Stimulated activated naive B cell treated with anti-CD40 and anti-IgM and Interleukin-4, amounts not matched to agents 10 μg/mL and 1 μg/mL and 100 μg/mL, for 72 hours (primary cell): Measurements from ENCODE around the gene MPZ.
"Not testable (repeated sequence)": the region's sequence is repeated elsewhere in the genome, so short reads cannot be mapped to it uniquely, and the experiment has no call there.

ENCODE experiments used
- ATAC-seq, 2 donors: fragments of 150-1000 bp; cut with Tn5 transposase; replicated peaks; 2 replicates each; pipeline ENCODE4 v1.10.0; 2021; ENCODE audit warnings: moderate library complexity in 1 of 2
- DNase-seq: peaks from one replicate; pipeline ENCODE4 v3.0.0; 2021
- H3K27ac Mint-ChIP-seq: one replicate; pipeline ENCODE4 v1.8.0; 2022; ENCODE audit warnings: mild to moderate bottlenecking, mixed read lengths
- H3K27me3 Mint-ChIP-seq, 2 donors: one replicate each; pipeline ENCODE4 v1.8.0; 2022; ENCODE audit warnings: mixed read lengths in 2 of 2
- H3K36me3 Mint-ChIP-seq, 2 donors: one replicate each; pipeline ENCODE4 v1.8.0; 2022; ENCODE audit warnings: mixed read lengths in 2 of 2, mild to moderate bottlenecking in 1 of 2
- H3K4me1 Mint-ChIP-seq, 2 donors: one replicate each; pipeline ENCODE4 v1.8.0; 2022; ENCODE audit warnings: mixed read lengths in 2 of 2, mild to moderate bottlenecking in 1 of 2
- H3K4me3 Mint-ChIP-seq, 2 donors: one replicate each; pipeline ENCODE4 v1.8.0; 2022; ENCODE audit warnings: mild to moderate bottlenecking in 2 of 2, mixed read lengths in 2 of 2, moderate library complexity in 1 of 2
- H3K9me3 Mint-ChIP-seq, 2 donors: one replicate each; pipeline ENCODE4 v1.8.0; 2022; ENCODE audit warnings: mixed read lengths in 2 of 2, mild to moderate bottlenecking in 1 of 2

Gene MPZ

GRCh38 chr1:161309868-161310267, at the start of gene MPZ:
MPZ (minus strand) TSS chr1:161309968; CDS start chr1:161309905, 63 bp downstream.
- no peak within 1 kb of the TSS for H3K27ac Mint-ChIP-seq
- no peaks in the 10 kb centered on the region for H3K9me3 Mint-ChIP-seq
- peaks cover 0 to 4% of the 10 kb centered on the region in 2 donors for H3K36me3 Mint-ChIP-seq
- no peaks in the 10 kb centered on the region for H3K27me3 Mint-ChIP-seq
- DNase-seq (no peak), ATAC-seq (no peak)
- H3K4me1 Mint-ChIP-seq = peaks cover 31 to 51% of the 10 kb centered on the region in 2 donors
- H3K4me3 Mint-ChIP-seq = no peak within 1 kb of the TSS

DNA sequence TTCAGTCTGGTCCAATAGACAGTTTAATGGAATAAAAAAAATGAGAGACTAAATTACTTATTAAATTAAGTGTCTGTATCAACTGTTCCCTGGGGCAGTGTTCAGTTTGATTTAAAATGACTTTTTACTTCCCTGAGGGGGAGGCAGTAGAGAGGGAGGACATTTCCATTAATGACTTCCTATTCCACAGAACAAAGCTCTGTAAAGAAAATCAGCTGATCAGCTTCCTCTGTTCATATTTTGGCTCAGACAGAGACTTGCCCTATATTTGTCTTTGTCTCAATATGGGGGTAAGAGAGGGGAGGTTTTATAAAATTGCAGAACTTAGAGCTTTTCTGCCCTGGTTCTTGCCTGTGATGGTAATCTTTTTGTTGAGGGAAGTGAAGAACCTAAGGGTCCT, 49.5 kb upstream of the MPZ start:
- H3K4me3 Mint-ChIP-seq = no peak overlapping the region
- DNase-seq (no peak), ATAC-seq (no peak)
- peaks cover 31 to 41% of the 10 kb centered on the region in 2 donors for H3K36me3 Mint-ChIP-seq
- H3K9me3 Mint-ChIP-seq = no peaks in the 10 kb centered on the region
- H3K27ac Mint-ChIP-seq = no peak overlapping the region
- no peaks in the 10 kb centered on the region for H3K27me3 Mint-ChIP-seq
- H3K4me1 Mint-ChIP-seq = peaks cover 5 to 7% of the 10 kb centered on the region in 2 donors

GRCh38 chr1:161357073-161357472, 47.3 kb upstream of the MPZ start:
- H3K9me3 Mint-ChIP-seq = no peaks in the 10 kb centered on the region
- peaks cover 3 to 7% of the 10 kb centered on the region in 2 donors for H3K4me1 Mint-ChIP-seq
- H3K36me3 Mint-ChIP-seq = peaks cover 27 to 39% of the 10 kb centered on the region in 2 donors
- no peak overlapping the region for H3K27ac Mint-ChIP-seq
- no peak overlapping the region for H3K4me3 Mint-ChIP-seq
- ATAC-seq = peak; percentile 60 to 80
- no peak for DNase-seq
- H3K27me3 Mint-ChIP-seq = no peaks in the 10 kb centered on the region

DNA sequence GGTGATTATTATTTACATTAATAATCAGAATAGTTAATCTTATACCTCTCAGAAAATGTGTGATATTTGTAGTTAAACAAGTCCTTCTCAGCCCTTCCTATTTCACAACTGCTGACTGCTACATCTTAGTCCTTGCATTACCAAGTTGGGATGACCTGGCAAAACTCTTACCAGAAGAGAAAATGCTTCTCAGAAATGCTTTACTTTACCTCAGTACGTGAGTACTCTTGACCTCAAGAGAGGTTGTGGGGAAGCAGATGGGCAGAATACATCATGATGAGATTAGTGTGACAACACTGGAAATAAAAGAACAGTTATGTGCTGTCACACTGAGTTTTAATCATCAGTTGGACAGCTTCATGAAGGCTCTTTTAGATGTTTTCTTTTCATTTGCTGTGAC, 41.7 kb upstream of the MPZ start:
- no peaks in the 10 kb centered on the region for H3K27me3 Mint-ChIP-seq
- no peak overlapping the region for H3K4me3 Mint-ChIP-seq
- no peaks in the 10 kb centered on the region for H3K9me3 Mint-ChIP-seq
- peaks cover 21 to 33% of the 10 kb centered on the region in 2 donors for H3K36me3 Mint-ChIP-seq
- DNase-seq = no peak
- H3K27ac Mint-ChIP-seq = no peak overlapping the region
- no peak for ATAC-seq
- peaks cover 1 to 7% of the 10 kb centered on the region in 2 donors for H3K4me1 Mint-ChIP-seq

GRCh38 chr1:161350671-161351070, 40.9 kb upstream of the MPZ start:
- Mint-ChIP-seq H3K9me3 (no peaks in the 10 kb centered on the region), H3K4me3 (no peak overlapping the region), H3K36me3 (peaks cover 19 to 28% of the 10 kb centered on the region in 2 donors), H3K27ac (no peak overlapping the region), H3K27me3 (no peaks in the 10 kb centered on the region), H3K4me1 (peaks cover 1 to 7% of the 10 kb centered on the region in 2 donors)
- DNase-seq (no peak), ATAC-seq (no peak)

- ATAC-seq (no peak), DNase-seq (no peak)
- H3K9me3 Mint-ChIP-seq = no peaks in the 10 kb centered on the region
- H3K36me3 Mint-ChIP-seq = peaks cover 27 to 45% of the 10 kb centered on the region in 2 donors
- H3K4me1 Mint-ChIP-seq = no peaks in the 10 kb centered on the region
- H3K27me3 Mint-ChIP-seq = no peaks in the 10 kb centered on the region
- H3K4me3 Mint-ChIP-seq = no peak overlapping the region
- no peak overlapping the region for H3K27ac Mint-ChIP-seq
These were observed 33.1 kb upstream of the MPZ start for GRCh38 chr1:161342821-161343220.

DNA sequence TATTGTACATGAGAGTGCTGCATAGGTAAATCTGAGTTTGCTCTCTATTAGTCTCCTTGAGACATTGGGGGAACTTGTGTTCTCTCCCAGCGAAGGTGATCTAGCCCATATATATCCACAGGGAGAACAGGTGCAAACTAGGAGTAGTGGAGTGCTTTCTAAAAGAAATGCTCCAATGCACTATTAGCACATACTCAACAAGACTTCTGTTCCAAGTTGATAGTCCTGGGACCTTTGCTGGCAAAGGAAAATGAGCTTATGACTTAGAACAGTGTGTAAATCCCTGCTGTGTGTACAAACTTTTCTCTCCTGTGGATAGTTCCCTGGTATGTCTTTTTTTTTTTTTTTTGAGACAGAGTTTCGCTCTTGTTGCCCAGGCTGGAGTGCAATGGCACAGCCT, 32.4 kb upstream of the MPZ start:
- H3K9me3 Mint-ChIP-seq = no peaks in the 10 kb centered on the region
- ATAC-seq (no peak), DNase-seq (no peak)
- H3K27me3 Mint-ChIP-seq = no peaks in the 10 kb centered on the region
- no peaks in the 10 kb centered on the region for H3K4me1 Mint-ChIP-seq
- H3K36me3 Mint-ChIP-seq = peaks cover 28 to 48% of the 10 kb centered on the region in 2 donors
- no peak overlapping the region for H3K4me3 Mint-ChIP-seq
- H3K27ac Mint-ChIP-seq = no peak overlapping the region

DNA sequence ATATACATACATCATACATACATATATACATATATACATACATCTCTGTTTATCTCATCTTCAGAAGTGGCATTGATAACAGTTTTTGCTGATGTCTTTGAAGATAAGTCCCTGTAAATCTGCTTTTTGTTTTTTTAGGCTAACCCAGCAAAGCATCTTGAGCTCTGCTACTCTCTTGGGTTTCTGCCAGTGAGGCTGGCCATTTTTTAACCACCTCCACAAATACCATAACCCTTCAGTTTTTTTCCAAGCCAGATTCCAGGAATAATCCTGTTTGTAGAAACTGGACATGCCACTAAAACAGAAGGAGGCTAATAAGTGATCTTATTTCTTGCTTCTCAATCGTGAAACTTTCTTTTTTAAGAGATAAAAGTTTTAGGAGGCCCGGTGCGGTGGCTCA, 26.0 kb upstream of the MPZ start:
- no peaks in the 10 kb centered on the region for H3K27me3 Mint-ChIP-seq
- no peak overlapping the region for H3K4me3 Mint-ChIP-seq

GRCh38 chr1:161333166-161333565, 23.4 kb upstream of the MPZ start:
- no peaks in the 10 kb centered on the region for H3K27me3 Mint-ChIP-seq
- H3K4me1 Mint-ChIP-seq = peaks cover 0 to 7% of the 10 kb centered on the region in 2 donors
- no peak overlapping the region for H3K4me3 Mint-ChIP-seq
- peaks cover 45 to 57% of the 10 kb centered on the region in 2 donors for H3K36me3 Mint-ChIP-seq
- ATAC-seq (no peak), DNase-seq (no peak)
- no peaks in the 10 kb centered on the region for H3K9me3 Mint-ChIP-seq
- H3K27ac Mint-ChIP-seq = no peak overlapping the region

More for the DNA sequence above, 26.0 kb upstream of the MPZ start:
- H3K27ac Mint-ChIP-seq = no peak overlapping the region
- H3K4me1 Mint-ChIP-seq = peaks cover 0 to 7% of the 10 kb centered on the region in 2 donors
- DNase-seq (no peak), ATAC-seq (no peak)
- peaks cover 51 to 64% of the 10 kb centered on the region in 2 donors for H3K36me3 Mint-ChIP-seq
- H3K9me3 Mint-ChIP-seq = no peaks in the 10 kb centered on the region

- H3K36me3 Mint-ChIP-seq = peaks cover 46% of the 10 kb centered on the region in 2 donors
- no peak overlapping the region for H3K4me3 Mint-ChIP-seq
These were observed 20.6 kb upstream of the MPZ start for GRCh38 chr1:161330346-161330745.

GRCh38 chr1:161324020-161324419, 14.3 kb upstream of the MPZ start:
- Mint-ChIP-seq H3K4me1 (no peaks in the 10 kb centered on the region), H3K4me3 (no peak overlapping the region), H3K36me3 (peaks cover 16 to 24% of the 10 kb centered on the region in 2 donors), H3K27ac (no peak overlapping the region), H3K9me3 (no peaks in the 10 kb centered on the region), H3K27me3 (no peaks in the 10 kb centered on the region)
- DNase-seq (no peak), ATAC-seq (no peak)

More at GRCh38 chr1:161330346-161330745, 20.6 kb upstream of the MPZ start:
- H3K27me3 Mint-ChIP-seq = no peaks in the 10 kb centered on the region
- no peak overlapping the region for H3K27ac Mint-ChIP-seq
- ATAC-seq = no peak
- H3K4me1 Mint-ChIP-seq = peaks cover 0 to 7% of the 10 kb centered on the region in 2 donors
- H3K9me3 Mint-ChIP-seq = no peaks in the 10 kb centered on the region
- DNase-seq = no peak

DNA sequence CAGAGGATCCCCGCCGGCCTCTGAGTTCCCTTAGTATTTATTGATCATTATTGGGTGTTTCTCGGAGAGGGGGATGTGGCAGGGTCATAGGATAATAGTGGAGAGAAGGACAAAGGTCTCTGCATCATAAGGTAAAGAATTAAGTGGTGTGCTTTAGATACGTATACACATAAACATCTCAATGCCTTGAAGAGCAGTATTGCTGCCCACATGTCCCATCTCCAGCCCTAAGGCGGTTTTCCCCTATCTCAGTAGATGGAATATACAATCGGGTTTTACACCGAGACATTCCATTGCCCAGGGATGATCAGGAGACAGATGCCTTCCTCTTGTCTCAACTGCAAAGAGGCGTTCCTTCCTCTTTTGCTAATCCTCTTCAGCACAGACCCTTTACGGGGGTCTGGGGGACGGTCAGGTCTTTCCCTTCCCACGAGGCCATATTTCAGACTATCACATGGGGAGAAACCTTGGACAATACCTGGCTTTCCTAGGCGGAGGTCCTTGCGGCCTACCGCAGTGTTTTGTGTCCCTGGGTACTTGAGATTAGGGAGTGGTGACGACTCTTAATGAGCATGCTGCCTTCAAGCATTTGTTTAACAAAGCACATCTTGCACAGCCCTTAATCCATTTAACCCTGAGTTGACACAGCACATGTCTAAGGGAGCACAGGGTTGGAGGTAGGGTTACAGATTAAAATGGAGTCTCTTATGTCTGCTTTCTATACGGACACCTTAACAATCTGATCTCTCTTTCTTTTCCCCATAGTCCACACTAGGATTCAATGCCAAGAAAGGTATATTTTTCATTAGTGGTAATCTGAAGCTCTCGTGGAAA, 6.3 kb upstream of the MPZ start:
- ATAC-seq, H3K36me3 Mint-ChIP-seq, H3K27ac Mint-ChIP-seq, H3K9me3 Mint-ChIP-seq, DNase-seq, H3K4me3 Mint-ChIP-seq, H3K27me3 Mint-ChIP-seq: not testable (repeated sequence)
- H3K4me1 Mint-ChIP-seq = peaks cover 13 to 30% of the 10 kb centered on the region in 2 donors

- H3K27me3 Mint-ChIP-seq = no peaks in the 10 kb centered on the region
- peaks cover 0 to 3% of the 10 kb centered on the region in 2 donors for H3K36me3 Mint-ChIP-seq
- H3K4me3 Mint-ChIP-seq = peak within 1 kb of the TSS; percentile 97
- H3K9me3 Mint-ChIP-seq = no peaks in the 10 kb centered on the region
- H3K27ac Mint-ChIP-seq = peak within 1 kb of the TSS; percentile 98
- ATAC-seq (peak; percentile 98 to 99), DNase-seq (peak; percentile 82)
- H3K4me1 Mint-ChIP-seq = peaks cover 13 to 30% of the 10 kb centered on the region in 2 donors
These were observed 4.6 kb upstream of the MPZ start, which contains the start of gene SDHC for GRCh38 chr1:161314201-161314981. SDHC (plus strand) TSS chr1:161314381; CDS start chr1:161314406, 25 bp downstream.

- Mint-ChIP-seq H3K27ac (peak overlapping the region; percentile 98), H3K4me1 (peaks cover 14 to 32% of the 10 kb centered on the region in 2 donors), H3K9me3 (no peaks in the 10 kb centered on the region), H3K27me3 (no peaks in the 10 kb centered on the region), H3K4me3 (peak overlapping the region; percentile 97), H3K36me3 (peaks cover 0 to 3% of the 10 kb centered on the region in 2 donors)
- no peak for DNase-seq
- ATAC-seq = peak in 1 of 2 donors; percentile 16
These were observed 3.9 kb upstream of the MPZ start for GRCh38 chr1:161313554-161314200.
